Spleen (tissue), 11 donors: ENCODE results near the gene KLHL9. TPM values are rescaled to one million over a fixed set of nuclear protein-coding genes. Genes with fewer than 3 reads are reported as not detected.
"Not testable (repeated sequence)": the region's sequence is repeated elsewhere in the genome, so short reads cannot be mapped to it uniquely, and the experiment has no call there.

Experiments used
- DNase-seq: peaks from one replicate; pipeline ENCODE4 v3.0.0-alpha.2; 2020
- H3K27ac ChIP-seq, 8 donors: fragments of 200-600 bp; sonication (generic) in 7 of 8; 1 replicate in 4 of 8; 2 replicates in 4 of 8; pipeline versions ENCODE4 v1.5.0 to v1.8.0; 2016 to 2021; ENCODE audit warnings: inconsistent platforms in 4 of 8, mild to moderate bottlenecking in 4 of 8, moderate library complexity in 1 of 8
- H3K27me3 ChIP-seq, 7 donors: fragments of 200-600 bp; sonication (generic) in 6 of 7; replicated peaks in 1 of 7; 1 replicate in 4 of 7; 2 replicates in 3 of 7; pipeline versions ENCODE4 v1.5.0 to v1.8.0; 2016 to 2021; ENCODE audit warnings: inconsistent platforms in 3 of 7, mild to moderate bottlenecking in 1 of 7
- H3K36me3 ChIP-seq, 6 donors: fragments of 200-600 bp; sonication (generic) in 5 of 6; 1 replicate in 4 of 6; 2 replicates in 2 of 6; pipeline versions ENCODE4 v1.5.0 to v1.8.0; 2016 to 2021; ENCODE audit warnings: inconsistent platforms in 2 of 6
- H3K4me1 ChIP-seq, 6 donors: fragments of 200-600 bp; sonication (generic) in 5 of 6; 1 replicate in 3 of 6; 2 replicates in 3 of 6; pipeline versions ENCODE4 v1.5.0 to v1.8.0; 2016 to 2021; ENCODE audit warnings: inconsistent platforms in 3 of 6
- H3K4me3 ChIP-seq, 8 donors: fragments of 200-600 bp; sonication (generic) in 7 of 8; 1 replicate in 4 of 8; 2 replicates in 4 of 8; pipeline versions ENCODE4 v1.5.0 to v1.8.0; 2016 to 2021; ENCODE audit warnings: inconsistent platforms in 4 of 8, mild to moderate bottlenecking in 4 of 8, moderate library complexity in 2 of 8
- H3K9me3 ChIP-seq, 8 donors: fragments of 200-600 bp; sonication (generic) in 7 of 8; 1 replicate in 4 of 8; 2 replicates in 4 of 8; pipeline versions ENCODE4 v1.5.0 to v1.8.0; 2016 to 2021; ENCODE audit warnings: inconsistent platforms in 4 of 8
- CTCF ChIP-seq, 11 experiments: fragments of 200-600 bp in 7 of 11; fragments of 450-650 bp in 4 of 11; sonication (generic) in 4 of 11; IDR thresholded peaks in 8 of 11; conservative IDR thresholded peaks in 3 of 11; 1 replicate in 7 of 11; 2 replicates in 4 of 11; pipeline versions ENCODE4 v1.4.0 to v1.8.0; 2016 to 2021; ENCODE audit warnings: antibody characterized with exemption in 11 of 11, inconsistent platforms in 4 of 11, mild to moderate bottlenecking in 1 of 11
- POLR2A ChIP-seq, 3 donors: fragments of 450-650 bp; IDR thresholded peaks; one replicate each; pipeline ENCODE4 v1.5.1; 2017; ENCODE audit warnings: antibody characterized with exemption in 3 of 3, mild to moderate bottlenecking in 1 of 3
- POLR2AphosphoS5 ChIP-seq, 3 donors: sonication (generic); formaldehyde crosslinking; IDR thresholded peaks; one replicate each; pipeline ENCODE4 v1.5.1; 2017; ENCODE audit warnings: antibody characterized with exemption in 3 of 3
- WGBS, 5 donors: extraction: QIAGEN DNeasy Blood & Tissue Kit in 3 of 5; methylation state at CpG; one replicate each; pipeline versions ENCODE4 v1.1.5 to v1.1.7; 2013 to 2018; 5-methylcytosine and 5-hydroxymethylcytosine counted together
- intact Hi-C: fragments of 100-400 bp; cut with DNase I; formaldehyde crosslinking; loops from one replicate; pipeline ENCODE4 v1.15.0; 2023; ENCODE audit warnings: low total_unique reads
- polyA plus RNA-seq, 3 donors: library from polyadenylated mRNA; stranded (reverse); fragments of 200-250 nt; gene quantifications; one replicate each; pipeline ENCODE4 v1.2.1, GENCODE V29; 2013
- total RNA-seq, 7 donors: library from RNA; depleted of rRNA in 3 of 7; stranded (reverse); fragments of >200 nt in 3 of 7; fragmentation: NEBNext Ultra II Directional in 4 of 7; extraction: Animal tissue kit (Norgen Biotek cat#: 25700) in 4 of 7; gene quantifications; one replicate each; pipeline versions ENCODE4 v1.1.0 to v1.2.1, GENCODE V29; 2016 to 2021
- donor health status: healthy with polysubstance abuse.
- donor health status: DM: no; HTN: no; CAD: no; lungs with moderate emphysema.
- donor health status: DM: no; HTN: no; CAD: no.
- donor health status: Bipolar disorder and iron deficiency.
- donor health status: healthy.
- donor health status: DM: no; HTN: no; CAD: no.
- donor health status: DM: yes; HTN: yes; CAD: no.

KLHL9 gene
- total and polyA plus RNA-seq, 10 donors, result 7.7 to 32.7 (median 25.4) TPM

GRCh38 chr9:21367957-21368356 is 32.8 kb upstream of the KLHL9 start, which contains the start of gene IFNA13:
Gene IFNA13, minus strand, starts transcription at chr9:21368057. Its CDS starts 47 bp downstream, at chr9:21368010.
- WGBS, 5 donors, result 87 to 96% (median 91%) methylated on average over 3 of the region's 3 CpGs
- intact Hi-C loops, result no loop called here
- Histone ChIP-seq H3K4me1 (no peaks in the 10 kb centered on the region), H3K9me3 (no peaks in the 10 kb centered on the region), H3K36me3 (no peaks in the 10 kb centered on the region), H3K27me3 (peaks cover 0 to 9% (median 0%) of the 10 kb centered on the region in 7 donors), H3K4me3 (no peak within 1 kb of the TSS), H3K27ac (no peak within 1 kb of the TSS)
- TF ChIP-seq POLR2A (IDR thresholded peaks at IDR 0.05) (no peak), CTCF (IDR thresholded peaks at IDR 0.05 in 8 of 11, conservative IDR thresholded peaks at IDR 0.05 in 3 of 11) (no peak), POLR2AphosphoS5 (IDR thresholded peaks at IDR 0.05) (no peak)
- DNase-seq, result no peak

- H3K36me3 ChIP-seq, H3K9me3 ChIP-seq, DNase-seq, intact Hi-C loops, H3K27me3 ChIP-seq, H3K4me3 ChIP-seq, H3K27ac ChIP-seq, H3K4me1 ChIP-seq: not testable (repeated sequence)
- WGBS, 5 donors, result 71 to 90% (median 85%) methylated on average over 1 of the region's 2 CpGs
These were observed 32.0 kb upstream of the KLHL9 start for GRCh38 chr9:21367169-21367568.

DNA sequence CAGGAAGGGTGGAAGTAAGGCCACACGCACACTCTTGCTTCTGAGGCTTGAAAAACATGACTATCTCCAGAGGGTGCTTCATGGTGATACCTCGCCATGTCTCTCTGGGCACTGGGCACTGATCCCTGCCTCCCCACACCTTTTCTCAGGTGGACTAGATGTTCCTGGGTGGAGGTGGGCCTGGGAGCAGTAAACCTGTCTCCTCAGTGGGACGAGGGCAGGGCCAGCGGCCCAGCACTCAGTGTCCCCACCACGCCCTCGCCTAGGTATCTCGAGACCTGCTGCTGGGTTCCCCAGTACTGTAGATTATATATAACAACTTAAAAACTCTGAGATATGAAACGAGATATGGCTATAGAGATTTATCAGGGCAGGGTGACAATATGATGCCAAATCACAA is 27.1 kb upstream of the KLHL9 start:
- Histone ChIP-seq H3K27me3 (peaks cover 0 to 5% (median 0%) of the 10 kb centered on the region in 7 donors), H3K4me3 (no peak overlapping the region), H3K36me3 (no peaks in the 10 kb centered on the region), H3K9me3 (no peaks in the 10 kb centered on the region), H3K27ac (no peak overlapping the region), H3K4me1 (peaks cover 0 to 13% (median 9%) of the 10 kb centered on the region in 6 donors)
- TF ChIP-seq POLR2A (IDR thresholded peaks at IDR 0.05) (no peak), POLR2AphosphoS5 (IDR thresholded peaks at IDR 0.05) (no peak), CTCF (IDR thresholded peaks at IDR 0.05 in 8 of 11, conservative IDR thresholded peaks at IDR 0.05 in 3 of 11) (no peak)
- WGBS, 5 donors, result 80 to 94% (median 91%) methylated on average over 8 of the region's 8 CpGs
- intact Hi-C loops, result no loop called here
- DNase-seq, result no peak

DNA sequence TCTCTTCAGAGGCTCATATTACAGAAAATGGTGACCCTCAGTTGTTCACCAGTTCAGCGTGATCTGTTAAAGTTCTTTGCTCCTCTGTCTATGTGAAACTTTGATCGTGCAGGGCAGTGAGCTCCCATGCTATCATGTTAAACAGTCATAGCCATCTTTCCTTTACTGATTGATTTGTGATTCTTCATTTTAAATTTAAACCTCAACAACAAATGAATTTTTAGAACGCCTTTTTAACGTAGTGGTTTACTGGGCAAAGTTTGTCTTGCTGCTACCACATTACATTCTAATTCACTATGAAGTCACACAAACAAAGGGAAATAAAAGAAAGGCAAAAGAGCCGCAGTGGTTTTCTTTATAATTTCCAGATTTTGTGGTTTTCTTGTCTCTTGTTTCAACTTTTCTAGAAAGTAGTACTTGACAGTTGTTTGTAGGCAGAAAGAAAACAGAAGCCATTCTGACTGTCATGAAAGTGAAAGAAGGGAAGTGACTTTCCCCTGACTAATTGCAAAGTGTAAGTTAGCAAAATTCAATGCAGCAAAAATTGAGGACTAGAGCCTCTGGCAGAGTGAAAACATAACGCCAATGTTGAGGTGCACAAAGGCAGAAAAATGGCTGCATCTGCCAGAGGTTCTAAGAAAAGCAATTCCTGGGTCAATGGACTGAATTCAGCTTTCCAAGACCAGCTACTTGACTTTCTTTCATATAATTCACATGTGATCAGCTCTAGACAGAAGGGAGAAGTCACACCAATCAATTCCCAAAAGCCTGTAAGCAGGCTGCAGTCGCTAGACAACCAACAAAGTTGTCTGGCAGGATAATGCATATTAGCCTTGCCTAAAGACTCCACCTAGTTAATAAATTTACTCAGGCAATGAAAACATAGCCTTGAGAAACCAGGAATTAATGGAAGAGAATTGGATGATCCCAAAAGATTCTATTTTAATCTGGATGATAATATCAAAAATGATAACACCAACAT is 22.6 kb upstream of the KLHL9 start:
- peaks cover 0 to 10% (median 0%) of the 10 kb centered on the region in 8 donors for H3K9me3 ChIP-seq
- H3K36me3 ChIP-seq, result no peaks in the 10 kb centered on the region
- 45 to 57% (median 52%) methylated on average over 7 of the region's 7 CpGs for WGBS, 5 donors
- no peaks in the 10 kb centered on the region for H3K27me3 ChIP-seq
- no peak for TF ChIP-seq POLR2AphosphoS5 (IDR thresholded peaks at IDR 0.05)
- TF ChIP-seq CTCF (IDR thresholded peaks at IDR 0.05 in 8 of 11, conservative IDR thresholded peaks at IDR 0.05 in 3 of 11), result no peak
- TF ChIP-seq POLR2A (IDR thresholded peaks at IDR 0.05), result no peak
- DNase-seq, result no peak
- intact Hi-C loops, result no loop called here
- peak overlapping the region in 7 of 8 donors; percentile 0 to 60 (median 35) for H3K27ac ChIP-seq
- H3K4me1 ChIP-seq, result peaks cover 0 to 16% (median 9%) of the 10 kb centered on the region in 6 donors
- peak overlapping the region in 1 of 8 donors; percentile 15 for H3K4me3 ChIP-seq
